ENCODE results near the gene PIH1D2.

- TF ChIP-seq, protein P1, sequence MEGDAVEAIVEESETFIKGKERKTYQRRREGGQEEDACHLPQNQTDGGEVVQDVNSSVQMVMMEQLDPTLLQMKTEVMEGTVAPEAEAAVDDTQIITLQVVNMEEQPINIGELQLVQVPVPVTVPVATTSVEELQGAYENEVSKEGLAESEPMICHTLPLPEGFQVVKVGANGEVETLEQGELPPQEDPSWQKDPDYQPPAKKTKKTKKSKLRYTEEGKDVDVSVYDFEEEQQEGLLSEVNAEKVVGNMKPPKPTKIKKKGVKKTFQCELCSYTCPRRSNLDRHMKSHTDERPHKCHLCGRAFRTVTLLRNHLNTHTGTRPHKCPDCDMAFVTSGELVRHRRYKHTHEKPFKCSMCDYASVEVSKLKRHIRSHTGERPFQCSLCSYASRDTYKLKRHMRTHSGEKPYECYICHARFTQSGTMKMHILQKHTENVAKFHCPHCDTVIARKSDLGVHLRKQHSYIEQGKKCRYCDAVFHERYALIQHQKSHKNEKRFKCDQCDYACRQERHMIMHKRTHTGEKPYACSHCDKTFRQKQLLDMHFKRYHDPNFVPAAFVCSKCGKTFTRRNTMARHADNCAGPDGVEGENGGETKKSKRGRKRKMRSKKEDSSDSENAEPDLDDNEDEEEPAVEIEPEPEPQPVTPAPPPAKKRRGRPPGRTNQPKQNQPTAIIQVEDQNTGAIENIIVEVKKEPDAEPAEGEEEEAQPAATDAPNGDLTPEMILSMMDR (IDR thresholded peaks at IDR 0.05; ENCODE audit: insufficient read depth, low read length) = no peak
- TF ChIP-seq POLR2AphosphoS5 (IDR thresholded peaks at IDR 0.05; ENCODE audit: low read depth) (no peak), REST (IDR thresholded peaks at IDR 0.05; ENCODE audit: insufficient replicate concordance, low read depth) (no peak)
These were observed 39.9 kb downstream of the PIH1D2 start for GRCh38 chr11:112033902-112034301.

Measured in HL-60 (cell line).